Activated naive CD8-positive, alpha-beta T cell (primary cell): ENCODE data around the gene C2orf72.
"Not testable (repeated sequence)": the region's sequence is repeated elsewhere in the genome, so short reads cannot be mapped to it uniquely, and the experiment has no call there.

ENCODE experiments used
- H3K27ac Mint-ChIP-seq: one replicate; pipeline ENCODE4 v1.8.0; 2021; ENCODE audit warnings: mixed read lengths
- H3K27me3 Mint-ChIP-seq: one replicate; pipeline ENCODE4 v1.8.0; 2021; ENCODE audit warnings: mixed read lengths
- H3K36me3 Mint-ChIP-seq: one replicate; pipeline ENCODE4 v1.8.0; 2021; ENCODE audit warnings: mixed read lengths
- H3K4me1 Mint-ChIP-seq: one replicate; pipeline ENCODE4 v1.8.0; 2021; ENCODE audit warnings: low read depth, mixed read lengths
- H3K4me3 Mint-ChIP-seq: one replicate; pipeline ENCODE4 v1.8.0; 2021; ENCODE audit warnings: mild to moderate bottlenecking, mixed read lengths
- H3K9me3 Mint-ChIP-seq: one replicate; pipeline ENCODE4 v1.8.0; 2021; ENCODE audit warnings: low read depth, mixed read lengths

The C2orf72 gene

DNA sequence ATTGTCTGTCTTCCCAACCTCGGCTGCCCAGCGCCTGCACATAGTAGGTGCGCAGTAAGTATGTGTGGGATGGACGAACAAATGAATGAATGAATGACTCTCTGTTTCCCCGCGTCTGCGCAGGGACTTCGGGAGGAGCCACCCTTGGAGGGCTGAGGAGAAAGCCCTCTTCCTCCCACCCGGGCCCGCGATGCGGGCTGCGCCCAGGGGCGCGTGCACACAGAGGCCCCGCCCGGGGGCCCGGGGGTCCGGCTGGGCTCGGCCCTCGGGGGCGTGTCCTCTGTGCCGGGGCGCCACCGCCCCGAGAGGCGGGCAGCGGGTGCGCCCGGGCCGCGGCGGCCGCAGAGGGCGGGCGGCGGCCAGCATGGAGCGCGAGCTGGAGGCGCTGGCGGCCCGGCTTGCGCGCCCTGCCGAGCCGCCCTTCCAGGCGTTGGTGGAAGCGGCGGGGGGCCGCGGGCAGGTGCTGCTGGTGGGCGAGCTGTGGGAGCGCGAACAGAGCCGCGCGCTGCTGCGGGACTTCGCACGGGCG is at the start of gene C2orf72:
TSS of gene C2orf72 (plus strand) at position 322 of the 529 bp plus-strand sequence. CDS start at position 365, 43 bp downstream.
- Mint-ChIP-seq H3K4me3 (peak within 1 kb of the TSS; percentile 66), H3K4me1 (peaks cover 5% of the 10 kb centered on the region), H3K36me3 (no peaks in the 10 kb centered on the region), H3K9me3 (no peaks in the 10 kb centered on the region), H3K27ac (no peak within 1 kb of the TSS), H3K27me3 (peaks cover 38% of the 10 kb centered on the region)

DNA sequence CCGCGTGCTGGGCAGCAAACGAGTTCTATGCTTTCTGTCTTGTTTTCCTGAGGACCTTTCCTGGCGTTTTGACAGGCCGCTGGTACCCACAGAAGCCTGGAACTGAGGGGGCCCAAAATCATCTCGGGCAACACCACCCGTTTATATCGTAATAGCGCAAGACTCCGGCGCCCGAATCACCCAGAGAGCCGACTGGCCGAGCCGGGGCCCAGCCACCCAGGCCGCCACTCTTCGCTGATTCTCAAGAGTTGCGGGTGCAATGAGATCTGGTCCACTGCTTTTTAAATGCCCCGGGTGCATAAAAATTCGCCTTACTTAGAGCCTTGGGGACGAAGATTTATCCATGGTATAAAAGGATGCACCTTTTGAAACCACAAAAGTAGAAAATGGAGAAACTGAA is 47.6 kb upstream of the C2orf72 start:
- peaks cover 16% of the 10 kb centered on the region for H3K4me1 Mint-ChIP-seq
- no peaks in the 10 kb centered on the region for H3K9me3 Mint-ChIP-seq
- no peaks in the 10 kb centered on the region for H3K36me3 Mint-ChIP-seq
- H3K4me3 Mint-ChIP-seq, result no peak overlapping the region
- no peaks in the 10 kb centered on the region for H3K27me3 Mint-ChIP-seq
- no peak overlapping the region for H3K27ac Mint-ChIP-seq

DNA sequence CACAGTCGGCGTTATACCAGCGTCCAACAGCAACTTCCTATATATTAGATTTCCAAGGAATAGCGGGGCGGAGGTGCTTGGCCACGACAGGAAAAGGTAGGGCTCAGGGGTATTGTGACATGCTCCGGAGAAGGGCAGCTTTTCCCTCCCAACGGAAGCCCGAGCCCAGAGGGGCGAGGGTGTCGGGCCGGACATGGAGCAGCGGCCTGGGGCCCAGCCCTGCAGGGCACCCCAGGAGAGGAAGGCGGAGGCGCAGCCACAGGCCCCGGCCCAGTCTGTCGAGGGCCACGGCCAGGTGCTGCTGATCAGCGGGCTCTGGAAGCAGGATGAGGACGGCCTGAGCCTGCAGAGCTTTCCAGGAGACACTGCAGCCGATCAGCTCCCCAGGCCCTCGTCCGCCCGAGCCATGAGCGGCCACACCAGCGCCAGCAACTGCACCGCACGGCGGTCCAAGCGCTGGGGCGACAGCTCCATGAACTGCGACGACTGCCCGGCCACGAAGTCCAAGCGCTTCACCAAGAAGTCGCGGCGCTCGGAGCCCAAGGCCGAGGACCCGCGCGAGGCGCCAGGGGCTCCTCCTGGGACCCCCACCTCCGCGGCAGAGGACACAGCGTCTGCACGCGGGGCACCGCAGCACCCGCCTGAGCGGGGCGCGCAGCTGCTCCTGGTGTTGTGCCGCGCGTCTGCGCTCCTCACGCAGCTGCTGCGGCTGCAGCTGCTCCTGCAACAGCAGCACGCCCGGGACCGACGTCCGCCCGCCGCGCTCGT is 47.0 kb upstream of the C2orf72 start:
- Mint-ChIP-seq H3K36me3 (no peaks in the 10 kb centered on the region), H3K9me3 (no peaks in the 10 kb centered on the region), H3K4me3 (no peak overlapping the region), H3K27me3 (peaks cover 3% of the 10 kb centered on the region), H3K4me1 (peaks cover 10% of the 10 kb centered on the region), H3K27ac (no peak overlapping the region)

DNA sequence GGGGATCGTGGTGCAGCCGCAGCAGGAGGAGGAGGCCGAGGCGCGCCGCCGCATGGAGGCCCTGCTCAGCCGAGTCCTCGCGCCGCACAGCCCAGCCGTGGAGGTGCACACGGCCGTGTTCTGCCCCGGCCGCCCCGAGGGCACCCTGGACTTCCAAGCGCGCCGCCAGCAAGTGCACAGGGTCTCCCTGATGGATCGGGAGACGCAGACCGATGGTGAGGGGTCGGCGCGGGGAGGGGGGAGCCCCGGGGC is 46.5 kb upstream of the C2orf72 start:
- Mint-ChIP-seq H3K4me3 (no peak overlapping the region), H3K36me3 (no peaks in the 10 kb centered on the region), H3K9me3 (no peaks in the 10 kb centered on the region), H3K27ac (no peak overlapping the region), H3K27me3 (peaks cover 4% of the 10 kb centered on the region), H3K4me1 (peaks cover 7% of the 10 kb centered on the region)

DNA sequence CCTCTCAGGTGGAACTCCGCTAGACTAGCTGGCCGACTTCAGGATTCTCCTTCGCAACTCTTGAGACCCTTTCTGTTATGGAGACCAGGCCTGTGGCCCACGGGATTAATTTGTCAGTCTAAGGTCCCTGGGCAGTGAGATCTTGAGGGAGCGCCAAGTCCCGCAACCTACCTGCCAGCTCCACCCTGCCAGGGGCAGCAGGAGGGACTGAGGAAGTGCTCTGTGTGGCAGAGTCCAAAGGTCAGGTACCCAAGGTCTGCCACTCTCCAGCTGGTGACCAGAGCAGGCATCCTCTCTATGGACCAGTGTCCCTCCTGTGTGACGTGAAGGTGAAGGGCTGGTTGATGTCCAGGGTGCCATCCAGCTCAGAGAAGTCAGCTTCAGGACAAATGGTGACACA is 45.7 kb upstream of the C2orf72 start:
- Mint-ChIP-seq H3K27ac (no peak overlapping the region), H3K4me1 (peaks cover 5% of the 10 kb centered on the region), H3K4me3 (no peak overlapping the region), H3K36me3 (no peaks in the 10 kb centered on the region), H3K9me3 (no peaks in the 10 kb centered on the region), H3K27me3 (peaks cover 4% of the 10 kb centered on the region)

DNA sequence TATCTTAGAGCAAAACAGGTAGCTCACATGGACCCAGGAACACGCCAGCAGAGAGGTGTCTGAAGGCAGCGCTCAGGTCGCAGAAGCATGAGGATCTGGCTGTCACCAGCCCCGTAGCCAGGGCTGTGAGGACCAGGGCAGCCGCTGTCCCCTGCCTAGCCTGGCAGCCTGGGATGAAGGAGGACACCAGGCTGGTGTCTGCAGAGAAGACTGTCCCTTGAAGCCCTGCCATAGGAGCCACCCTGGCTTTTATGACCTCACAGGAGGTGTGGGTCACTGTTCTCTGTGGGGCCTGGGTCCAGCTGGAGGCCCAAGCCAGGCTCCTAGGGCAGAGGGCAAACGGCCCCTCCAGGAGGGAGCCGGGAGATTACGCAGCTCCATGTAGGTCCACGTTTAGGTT is 41.5 kb upstream of the C2orf72 start, which contains the start of gene SPATA3:
TSS of gene SPATA3 (plus strand) at position 301 of the 400 bp plus-strand sequence. CDS start 113 bp downstream, outside the sequence.
- no peaks in the 10 kb centered on the region for H3K4me1 Mint-ChIP-seq
- no peak within 1 kb of the TSS for H3K27ac Mint-ChIP-seq
- no peak within 1 kb of the TSS for H3K4me3 Mint-ChIP-seq
- peaks cover 3% of the 10 kb centered on the region for H3K9me3 Mint-ChIP-seq
- peaks cover 11% of the 10 kb centered on the region for H3K27me3 Mint-ChIP-seq
- H3K36me3 Mint-ChIP-seq, result peaks cover 8% of the 10 kb centered on the region

DNA sequence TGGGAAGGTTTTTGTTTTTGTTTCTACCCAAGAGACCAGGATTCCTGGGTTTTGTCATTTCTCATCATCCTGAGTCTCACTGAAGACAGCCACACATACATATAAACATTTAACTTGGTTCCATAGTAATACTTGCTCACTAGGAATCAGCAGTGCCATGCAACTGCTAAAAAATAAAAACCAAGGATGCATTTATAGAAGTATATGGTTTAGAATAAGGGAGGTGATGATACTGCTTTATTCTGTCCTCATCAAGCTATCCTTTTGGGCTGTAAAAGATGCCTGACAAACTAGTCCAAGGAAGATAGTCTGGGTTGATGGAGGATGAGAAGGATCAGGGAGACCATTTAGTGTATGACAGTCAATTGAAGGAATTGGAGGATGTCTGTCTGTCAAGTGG is 40.7 kb upstream of the C2orf72 start:
- Mint-ChIP-seq H3K9me3 (peaks cover 3% of the 10 kb centered on the region), H3K36me3 (peaks cover 8% of the 10 kb centered on the region), H3K4me3 (no peak overlapping the region), H3K4me1 (no peaks in the 10 kb centered on the region), H3K27me3 (peaks cover 16% of the 10 kb centered on the region), H3K27ac (no peak overlapping the region)

DNA sequence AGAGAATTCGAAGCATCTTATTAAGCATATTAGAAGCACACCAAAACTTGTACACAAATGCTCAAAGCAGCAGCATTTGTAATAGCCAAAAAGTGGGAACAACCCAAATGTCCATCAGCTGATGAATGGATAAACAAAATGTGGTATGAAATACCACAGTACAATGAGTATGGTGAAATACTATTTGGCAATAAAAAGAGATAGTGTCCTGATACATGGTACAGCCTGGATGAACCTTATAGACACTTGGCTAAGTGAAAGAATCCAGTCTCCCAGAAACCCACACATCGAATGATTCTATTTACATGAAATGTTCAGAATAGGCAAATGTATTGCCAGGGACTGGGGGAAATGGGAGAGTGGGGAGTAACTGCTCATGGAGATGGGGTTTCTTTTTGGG is 38.4 kb upstream of the C2orf72 start:
- peaks cover 8% of the 10 kb centered on the region for H3K36me3 Mint-ChIP-seq
- H3K27me3 Mint-ChIP-seq, result peaks cover 18% of the 10 kb centered on the region
- no peak overlapping the region for H3K4me3 Mint-ChIP-seq
- H3K27ac Mint-ChIP-seq, result no peak overlapping the region
- H3K4me1 Mint-ChIP-seq, result no peaks in the 10 kb centered on the region
- peaks cover 3% of the 10 kb centered on the region for H3K9me3 Mint-ChIP-seq

DNA sequence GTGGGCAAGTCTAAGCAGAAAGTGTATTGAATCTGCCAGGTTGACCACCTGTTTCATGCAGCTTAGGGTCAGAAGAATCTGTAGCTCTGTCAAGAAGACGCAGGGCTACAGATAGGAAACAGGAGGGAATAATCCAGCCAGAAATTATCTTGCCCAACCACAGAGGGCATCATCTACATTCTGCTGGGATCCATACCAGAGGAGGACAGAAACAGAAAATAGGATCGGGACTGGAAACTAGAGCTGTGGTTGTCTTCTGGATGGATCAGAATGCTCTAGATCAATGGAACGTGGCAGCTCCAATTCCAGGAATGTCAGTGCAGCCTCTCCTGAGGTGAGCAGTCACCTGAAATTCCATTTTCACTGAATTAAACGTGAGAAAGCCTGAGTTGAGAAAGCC is 37.8 kb upstream of the C2orf72 start:
- Mint-ChIP-seq H3K36me3 (peaks cover 8% of the 10 kb centered on the region), H3K27ac (no peak overlapping the region), H3K9me3 (peaks cover 3% of the 10 kb centered on the region)

DNA sequence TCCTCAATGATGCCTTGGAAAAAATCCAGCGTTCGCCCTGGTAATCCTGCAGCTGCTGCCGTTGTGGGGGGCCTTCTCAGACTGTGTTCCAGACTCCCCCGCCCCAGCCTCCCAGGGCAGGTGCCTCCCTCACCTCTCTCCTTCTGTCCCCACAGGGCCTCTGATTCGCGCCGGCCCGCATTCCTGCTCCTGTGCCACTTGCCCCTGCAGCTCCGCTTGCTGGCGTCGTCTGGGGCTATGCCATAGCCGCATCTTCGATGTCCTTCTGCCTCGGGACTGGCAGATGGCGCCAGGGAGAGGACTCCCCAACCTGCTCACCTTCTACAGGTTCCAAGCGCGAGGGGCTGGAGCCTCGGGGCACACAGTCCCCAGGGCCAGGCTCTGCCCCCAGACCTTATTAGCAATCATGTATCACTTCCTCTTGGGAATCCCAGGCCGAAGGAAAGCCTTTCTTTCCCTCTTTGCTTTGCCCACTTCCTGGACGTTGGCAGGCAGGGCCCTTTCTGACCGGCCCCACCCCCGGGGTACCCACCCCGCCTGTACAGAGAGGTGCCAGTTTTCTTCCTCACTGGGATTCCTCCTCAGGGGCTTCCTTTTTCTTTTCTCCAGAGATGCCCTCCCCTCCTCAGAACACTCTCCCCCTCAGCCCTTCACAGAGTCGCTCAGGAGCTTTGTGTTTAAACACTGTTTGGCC is 37.0 kb upstream of the C2orf72 start:
- no peak overlapping the region for H3K27ac Mint-ChIP-seq
- peaks cover 15% of the 10 kb centered on the region for H3K27me3 Mint-ChIP-seq

More for the DNA sequence above, 37.8 kb upstream of the C2orf72 start:
- Mint-ChIP-seq H3K4me3 (no peak overlapping the region), H3K4me1 (no peaks in the 10 kb centered on the region), H3K27me3 (peaks cover 18% of the 10 kb centered on the region)

DNA sequence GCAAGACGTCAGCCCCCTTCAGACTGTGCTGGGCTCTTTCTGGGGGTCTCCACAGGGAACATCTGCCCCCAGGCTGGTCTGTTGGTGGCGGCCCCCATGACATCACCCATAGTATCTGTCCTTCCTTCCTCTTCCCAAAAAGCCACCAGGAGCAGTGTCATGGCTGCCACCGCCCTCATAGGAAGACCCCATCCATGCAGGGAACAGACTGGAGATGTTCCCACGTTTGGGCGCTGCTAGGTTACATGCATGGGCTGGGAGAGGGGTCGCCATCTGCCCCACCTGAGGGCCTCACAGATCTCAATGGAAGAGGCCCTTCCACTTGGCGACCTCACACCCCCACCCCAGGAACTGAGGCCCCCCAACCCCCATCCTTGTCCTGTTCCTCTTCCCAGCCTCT is 36.3 kb upstream of the C2orf72 start:
- no peaks in the 10 kb centered on the region for H3K4me1 Mint-ChIP-seq
- H3K9me3 Mint-ChIP-seq, result peaks cover 11% of the 10 kb centered on the region
- H3K4me3 Mint-ChIP-seq, result no peak overlapping the region
- H3K27me3 Mint-ChIP-seq, result peaks cover 14% of the 10 kb centered on the region
- H3K36me3 Mint-ChIP-seq, result peaks cover 10% of the 10 kb centered on the region
- no peak overlapping the region for H3K27ac Mint-ChIP-seq

More for the DNA sequence above, 37.0 kb upstream of the C2orf72 start:
- Mint-ChIP-seq H3K9me3 (peaks cover 9% of the 10 kb centered on the region), H3K4me1 (no peaks in the 10 kb centered on the region), H3K4me3 (no peak overlapping the region), H3K36me3 (peaks cover 8% of the 10 kb centered on the region)

DNA sequence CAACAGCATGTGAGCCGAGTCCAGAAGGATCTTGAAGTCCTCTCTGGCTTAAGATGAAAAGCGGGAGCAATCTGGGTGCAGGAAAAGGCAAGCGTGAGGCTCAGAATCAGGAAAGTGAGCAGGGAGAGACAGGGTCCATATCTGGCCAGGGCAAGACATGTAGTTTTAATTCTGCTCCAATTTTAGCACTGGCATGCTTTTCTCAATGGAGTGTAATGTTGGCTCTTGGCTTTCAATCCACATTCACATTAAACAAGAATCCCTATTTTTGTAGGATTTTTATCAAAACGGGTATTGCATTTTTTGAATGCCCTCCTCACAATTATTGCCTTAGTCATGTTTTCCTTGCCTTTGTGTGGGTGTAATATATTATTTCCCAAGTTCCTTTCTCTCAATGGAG is 35.4 kb upstream of the C2orf72 start:
- Mint-ChIP-seq H3K4me1 (no peaks in the 10 kb centered on the region), H3K27me3 (peaks cover 14% of the 10 kb centered on the region), H3K9me3 (peaks cover 11% of the 10 kb centered on the region), H3K4me3 (no peak overlapping the region), H3K36me3 (peaks cover 9% of the 10 kb centered on the region), H3K27ac (no peak overlapping the region)

DNA sequence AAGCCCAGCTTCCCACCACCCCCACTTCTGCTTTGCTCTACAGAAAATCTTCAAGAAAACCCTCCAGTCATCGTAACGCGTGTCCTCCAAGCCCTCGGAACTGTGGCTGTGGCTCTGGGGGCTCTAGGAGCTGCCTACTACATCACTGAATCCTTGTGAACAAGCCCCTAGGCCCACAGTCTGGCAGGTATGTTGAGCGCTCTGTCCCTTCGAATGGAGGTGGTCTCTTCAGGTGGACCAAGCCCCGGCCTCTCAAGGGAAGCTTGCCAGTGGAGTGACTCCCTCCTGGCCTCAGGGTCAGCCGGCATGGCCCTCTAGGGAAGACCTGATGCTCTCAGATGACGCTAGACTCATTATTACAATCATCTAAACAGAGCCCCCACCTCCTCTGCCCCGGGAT is 34.7 kb upstream of the C2orf72 start:
- H3K27me3 Mint-ChIP-seq, result peaks cover 12% of the 10 kb centered on the region
- H3K36me3 Mint-ChIP-seq, result peaks cover 5% of the 10 kb centered on the region
- H3K4me1 Mint-ChIP-seq, result no peaks in the 10 kb centered on the region
- H3K4me3 Mint-ChIP-seq, result no peak overlapping the region
- H3K27ac Mint-ChIP-seq, result no peak overlapping the region
- peaks cover 8% of the 10 kb centered on the region for H3K9me3 Mint-ChIP-seq

DNA sequence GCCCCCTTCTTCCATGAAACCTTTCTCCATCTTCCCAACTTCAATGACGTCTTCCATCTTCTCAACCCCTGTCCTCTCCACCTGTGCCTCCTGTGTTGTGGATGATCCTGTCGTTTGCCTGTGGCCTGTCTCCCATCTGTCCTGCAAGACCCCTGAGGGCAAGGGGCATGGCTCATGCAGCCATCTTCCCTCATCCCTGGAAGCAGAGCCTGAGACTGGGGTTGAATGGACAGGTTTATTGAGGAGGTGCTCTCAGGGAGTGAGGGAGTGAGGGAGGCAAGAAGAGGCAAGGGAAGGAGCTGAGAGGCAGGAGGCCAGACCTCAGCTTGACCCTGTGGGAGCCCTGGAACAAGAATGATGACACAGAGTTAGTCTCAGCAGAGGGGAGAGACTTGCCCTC is 34.1 kb upstream of the C2orf72 start:
- Mint-ChIP-seq H3K4me1 (no peaks in the 10 kb centered on the region), H3K4me3 (no peak overlapping the region), H3K27ac (no peak overlapping the region), H3K9me3 (peaks cover 8% of the 10 kb centered on the region), H3K27me3 (peaks cover 12% of the 10 kb centered on the region), H3K36me3 (peaks cover 5% of the 10 kb centered on the region)

DNA sequence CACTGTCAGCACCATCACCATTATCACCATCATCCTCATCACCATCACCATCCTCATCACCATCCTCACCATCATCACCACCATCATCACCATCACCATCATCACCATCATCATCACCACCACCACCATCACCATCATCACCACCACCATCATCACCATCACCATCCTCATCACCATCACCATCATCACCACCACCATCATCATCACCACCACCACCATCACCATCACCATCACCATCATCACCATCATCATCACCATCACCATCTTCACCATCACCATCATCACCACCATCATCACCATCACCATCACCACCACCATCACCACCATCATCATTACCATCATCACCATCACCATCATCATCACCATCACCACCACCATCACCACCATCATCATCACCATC is 32.4 kb upstream of the C2orf72 start:
- H3K27ac Mint-ChIP-seq, H3K36me3 Mint-ChIP-seq, H3K9me3 Mint-ChIP-seq, H3K4me1 Mint-ChIP-seq, H3K4me3 Mint-ChIP-seq: not testable (repeated sequence)
- H3K27me3 Mint-ChIP-seq, result peaks cover 10% of the 10 kb centered on the region
